ENCODE results near the gene IP6K2.

Gene IP6K2

DNA sequence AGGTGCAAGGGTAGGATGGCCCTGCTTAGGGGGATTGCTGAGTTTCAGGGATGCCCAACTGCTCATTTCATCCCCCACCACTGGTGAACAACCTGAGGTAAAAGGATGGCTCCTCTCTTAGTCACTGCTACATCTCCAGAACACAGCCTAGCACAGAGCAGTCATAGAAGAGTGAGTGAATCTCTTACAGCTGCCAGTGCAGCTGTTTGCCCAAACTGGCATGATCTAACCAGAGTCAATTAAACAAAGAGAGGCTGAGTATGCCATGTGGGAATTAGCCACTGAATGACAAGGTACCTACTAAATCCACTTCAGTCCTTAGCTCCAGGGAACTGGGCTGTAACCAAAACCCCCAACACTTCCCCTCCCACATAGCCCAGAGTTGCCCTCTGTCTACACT is 24.5 kb downstream of the IP6K2 start:
- Mint-ChIP-seq H3K27ac (peak overlapping the region in 1 of 3 experiments; percentile 17), H3K4me1 (peaks cover 32% of the 10 kb centered on the region), H3K4me3 (no peak overlapping the region), H3K36me3 (ENCODE audit: low read depth) (peaks cover 68% of the 10 kb centered on the region), H3K27me3 (ENCODE audit: low read depth) (no peaks in the 10 kb centered on the region), H3K9me3 (no peaks in the 10 kb centered on the region)
- TF ChIP-seq, protein P1, sequence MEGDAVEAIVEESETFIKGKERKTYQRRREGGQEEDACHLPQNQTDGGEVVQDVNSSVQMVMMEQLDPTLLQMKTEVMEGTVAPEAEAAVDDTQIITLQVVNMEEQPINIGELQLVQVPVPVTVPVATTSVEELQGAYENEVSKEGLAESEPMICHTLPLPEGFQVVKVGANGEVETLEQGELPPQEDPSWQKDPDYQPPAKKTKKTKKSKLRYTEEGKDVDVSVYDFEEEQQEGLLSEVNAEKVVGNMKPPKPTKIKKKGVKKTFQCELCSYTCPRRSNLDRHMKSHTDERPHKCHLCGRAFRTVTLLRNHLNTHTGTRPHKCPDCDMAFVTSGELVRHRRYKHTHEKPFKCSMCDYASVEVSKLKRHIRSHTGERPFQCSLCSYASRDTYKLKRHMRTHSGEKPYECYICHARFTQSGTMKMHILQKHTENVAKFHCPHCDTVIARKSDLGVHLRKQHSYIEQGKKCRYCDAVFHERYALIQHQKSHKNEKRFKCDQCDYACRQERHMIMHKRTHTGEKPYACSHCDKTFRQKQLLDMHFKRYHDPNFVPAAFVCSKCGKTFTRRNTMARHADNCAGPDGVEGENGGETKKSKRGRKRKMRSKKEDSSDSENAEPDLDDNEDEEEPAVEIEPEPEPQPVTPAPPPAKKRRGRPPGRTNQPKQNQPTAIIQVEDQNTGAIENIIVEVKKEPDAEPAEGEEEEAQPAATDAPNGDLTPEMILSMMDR (IDR thresholded peaks at IDR 0.05; ENCODE audit: unreplicated experiment in 3 of 3): no peak

DNA sequence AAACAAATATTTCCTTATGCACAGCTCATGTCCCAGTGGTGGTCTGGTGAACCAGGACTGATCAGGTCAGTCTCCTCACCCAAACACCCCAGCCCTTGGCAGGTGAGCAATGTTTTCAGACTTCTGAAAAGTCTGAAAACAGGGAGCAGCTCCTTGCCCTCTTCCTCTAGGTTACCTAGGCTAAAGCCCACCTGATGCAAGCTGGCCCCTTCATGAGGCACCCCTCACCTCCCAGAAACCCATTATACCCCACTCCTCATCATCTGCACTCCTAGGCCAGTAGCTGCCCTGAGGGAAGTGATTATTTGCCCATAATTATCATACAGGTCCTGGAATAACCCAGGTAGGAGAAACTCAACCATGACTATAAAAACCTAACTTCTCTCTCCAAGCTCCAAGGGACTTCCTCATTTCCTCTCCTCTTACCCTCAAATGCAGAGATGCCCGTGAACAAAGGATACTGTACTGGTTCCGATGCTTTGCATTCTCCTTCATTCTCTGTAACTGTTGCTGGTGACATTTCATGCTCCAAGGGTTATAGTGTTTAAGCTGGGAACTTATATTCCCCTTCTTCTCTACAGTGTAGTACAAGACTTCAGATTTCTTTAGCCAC is 26.1 kb downstream of the IP6K2 start:
- no peak overlapping the region for H3K27ac Mint-ChIP-seq

DNA sequence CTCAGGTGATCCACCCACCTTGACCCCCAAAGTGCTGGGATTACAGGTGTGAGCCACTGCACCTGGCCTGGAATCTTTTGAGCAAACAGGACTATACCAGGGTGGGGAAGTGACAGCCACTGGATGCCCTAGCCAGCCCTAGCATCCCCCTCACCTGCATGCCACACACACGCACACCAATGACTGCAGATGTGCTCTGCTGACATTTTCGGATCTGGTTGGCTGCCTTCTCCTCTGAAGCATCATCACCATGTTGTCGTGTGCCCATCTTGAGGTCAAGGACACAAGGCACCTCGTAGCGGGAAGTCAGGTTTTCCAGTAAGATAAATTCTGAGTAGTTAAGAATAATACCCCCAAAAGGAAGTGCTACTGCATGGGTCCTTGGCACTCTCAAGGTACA is 27.6 kb downstream of the IP6K2 start:
- no peaks in the 10 kb centered on the region for H3K9me3 Mint-ChIP-seq
- no peak overlapping the region for H3K27ac Mint-ChIP-seq
- TF ChIP-seq, protein P1 (IDR thresholded peaks at IDR 0.05; ENCODE audit: unreplicated experiment in 3 of 3): no peak
- H3K36me3 Mint-ChIP-seq (ENCODE audit: low read depth): peaks cover 51% of the 10 kb centered on the region
- H3K4me1 Mint-ChIP-seq: peaks cover 34% of the 10 kb centered on the region
- H3K4me3 Mint-ChIP-seq: no peak overlapping the region
- H3K27me3 Mint-ChIP-seq (ENCODE audit: low read depth): no peaks in the 10 kb centered on the region

More for the DNA sequence above, 26.1 kb downstream of the IP6K2 start:
- Mint-ChIP-seq H3K36me3 (ENCODE audit: low read depth) (peaks cover 63% of the 10 kb centered on the region), H3K4me1 (peaks cover 35% of the 10 kb centered on the region), H3K4me3 (no peak overlapping the region), H3K9me3 (no peaks in the 10 kb centered on the region), H3K27me3 (ENCODE audit: low read depth) (no peaks in the 10 kb centered on the region)
- TF ChIP-seq, protein P1 (IDR thresholded peaks at IDR 0.05; ENCODE audit: unreplicated experiment in 3 of 3): no peak

DNA sequence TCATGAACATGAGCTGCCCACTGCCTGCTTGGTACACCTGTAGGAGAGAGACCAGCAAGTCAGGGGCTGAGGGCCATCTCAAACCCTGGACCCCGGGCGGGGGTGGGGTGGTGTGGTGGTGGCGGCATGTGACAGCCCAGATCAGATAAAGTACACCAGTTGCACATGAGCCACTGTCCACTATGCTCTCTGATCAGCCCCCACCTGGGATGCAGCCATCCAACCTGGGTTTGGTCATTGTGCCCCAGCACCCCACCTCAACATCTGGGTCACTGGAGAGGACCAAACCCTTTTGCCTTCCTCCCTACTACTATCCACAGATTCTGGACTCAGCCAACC is 28.3 kb downstream of the IP6K2 start:
- Mint-ChIP-seq H3K27me3 (ENCODE audit: low read depth) (no peaks in the 10 kb centered on the region), H3K9me3 (no peaks in the 10 kb centered on the region), H3K27ac (no peak overlapping the region), H3K36me3 (ENCODE audit: low read depth) (peaks cover 45% of the 10 kb centered on the region), H3K4me3 (no peak overlapping the region), H3K4me1 (peaks cover 39% of the 10 kb centered on the region)
- TF ChIP-seq, protein P1 (IDR thresholded peaks at IDR 0.05; ENCODE audit: unreplicated experiment in 3 of 3): no peak

DNA sequence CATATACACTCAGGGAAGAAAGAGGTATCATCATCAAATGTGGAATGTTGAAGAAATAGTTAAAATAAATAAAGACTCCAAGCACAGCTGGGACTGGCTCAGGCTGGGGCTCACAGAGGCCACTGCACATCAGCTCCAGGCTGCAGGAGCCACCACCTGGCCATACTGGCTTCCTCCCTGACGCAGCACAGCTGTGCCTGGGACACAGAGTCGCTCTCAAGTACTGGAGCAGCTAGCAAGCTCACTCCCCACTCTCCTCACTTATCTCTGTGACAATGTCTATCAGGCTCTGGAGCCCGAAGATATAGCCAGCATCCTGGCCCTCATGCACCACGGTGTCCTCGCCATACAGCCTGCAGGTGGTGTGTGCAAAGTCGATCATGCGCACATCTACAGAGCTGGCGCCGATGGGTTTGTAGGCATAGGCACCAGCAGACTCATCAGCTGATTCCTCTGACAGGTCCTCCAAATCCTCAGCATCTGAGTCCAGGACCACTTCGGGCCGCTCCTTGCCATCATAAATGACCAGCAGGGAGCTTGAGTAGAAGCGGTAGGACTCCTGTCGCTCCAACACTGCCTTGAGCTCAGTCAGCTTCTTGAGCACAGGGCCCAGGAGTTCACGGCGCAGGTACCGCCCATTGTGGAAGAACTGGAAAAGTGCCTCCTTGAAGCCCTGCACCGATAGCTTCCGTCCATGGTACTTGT is 28.8 kb downstream of the IP6K2 start:
- H3K4me3 Mint-ChIP-seq: peak overlapping the region in 1 of 3 experiments; percentile 48
- no peaks in the 10 kb centered on the region for H3K27me3 Mint-ChIP-seq (ENCODE audit: low read depth)
- TF ChIP-seq, protein P1 (IDR thresholded peaks at IDR 0.05; ENCODE audit: unreplicated experiment in 3 of 3): no peak
- H3K9me3 Mint-ChIP-seq: no peaks in the 10 kb centered on the region
- peaks cover 40% of the 10 kb centered on the region for H3K36me3 Mint-ChIP-seq (ENCODE audit: low read depth)
- peak overlapping the region in 1 of 3 experiments; percentile 25 for H3K27ac Mint-ChIP-seq
- H3K4me1 Mint-ChIP-seq: peaks cover 41% of the 10 kb centered on the region

All from nephron (organoid).